Brain microvascular endothelial cell (primary cell): Measurements from ENCODE around the gene AP4M1.

ENCODE experiments used
- DNase-seq: peaks from one replicate; pipeline ENCODE4 v3.0.0-alpha.2; 2020
- H3K27ac ChIP-seq: fragments of 250-450 bp; sonication (Bioruptor Pico); 2 replicates; pipeline ENCODE4 v1.5.1; 2020; ENCODE audit warnings: mild to moderate bottlenecking, moderate library complexity
- H3K27me3 ChIP-seq: fragments of 250-450 bp; sonication (Bioruptor Pico); replicated peaks from 2 replicates; pipeline ENCODE4 v1.5.1; 2020; ENCODE audit warnings: mild to moderate bottlenecking
- H3K36me3 ChIP-seq: fragments of 250-450 bp; sonication (Bioruptor Pico); replicated peaks from 2 replicates; pipeline ENCODE4 v1.5.1; 2020; ENCODE audit warnings: mild to moderate bottlenecking
- H3K4me3 ChIP-seq: 2 replicates; pipeline ENCODE4 v1.5.1; 2011; ENCODE audit warnings: low read depth, mild to moderate bottlenecking, control low read depth, low read length, moderate library complexity
- in situ Hi-C: cut with HindIII; loops from 2 replicates; pipeline ENCODE4 v1.10.0; 2017; ENCODE audit warnings: low sequenced_read_pairs, low pct_ligation_motif_present
- TF ChIP-seq, protein P1 (sequence below): IDR thresholded peaks from 2 replicates; pipeline ENCODE4 v1.5.1; 2011; ENCODE audit warnings: low read depth, mild to moderate bottlenecking, moderate library complexity, low read length, control low read depth, inconsistent platforms; ENCODE audit errors: missing control alignments

The AP4M1 gene

DNA sequence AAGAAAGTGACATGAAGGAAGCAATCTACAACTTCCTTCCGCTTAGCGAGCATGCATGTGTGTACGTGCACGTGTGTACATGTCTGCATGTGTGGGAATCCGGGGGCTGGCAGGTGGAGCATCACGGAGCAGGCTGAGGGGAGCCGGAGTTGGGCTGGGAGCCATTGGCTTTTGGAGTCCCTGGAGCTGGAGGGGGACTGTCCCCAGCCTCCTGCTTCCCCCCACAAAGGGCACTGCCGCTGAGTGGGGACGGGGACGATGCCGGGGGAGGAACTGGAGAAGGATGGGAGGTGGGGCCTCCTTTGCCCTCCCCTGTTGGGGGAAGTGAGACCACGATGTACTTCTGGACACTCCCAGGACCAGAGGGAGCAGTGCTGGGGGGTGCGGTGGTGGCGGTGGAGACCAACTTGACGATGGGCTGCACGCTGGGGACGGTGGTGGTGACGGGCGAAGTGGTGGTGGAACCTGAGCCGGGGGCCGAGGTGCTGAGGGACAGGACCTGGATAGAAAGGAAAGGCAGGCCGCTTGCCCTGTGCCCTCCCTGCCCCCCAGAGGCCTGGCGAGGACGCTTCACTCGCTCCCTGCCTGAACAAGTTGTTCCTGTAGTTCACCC is 5.8 kb downstream of the AP4M1 start:
- Histone ChIP-seq H3K36me3 (peaks cover 33% of the 10 kb centered on the region), H3K27ac (no peak overlapping the region), H3K27me3 (no peaks in the 10 kb centered on the region), H3K4me3 (no peak overlapping the region)
- in situ Hi-C loops = no loop called here
- no peak for DNase-seq
- TF ChIP-seq, protein P1, sequence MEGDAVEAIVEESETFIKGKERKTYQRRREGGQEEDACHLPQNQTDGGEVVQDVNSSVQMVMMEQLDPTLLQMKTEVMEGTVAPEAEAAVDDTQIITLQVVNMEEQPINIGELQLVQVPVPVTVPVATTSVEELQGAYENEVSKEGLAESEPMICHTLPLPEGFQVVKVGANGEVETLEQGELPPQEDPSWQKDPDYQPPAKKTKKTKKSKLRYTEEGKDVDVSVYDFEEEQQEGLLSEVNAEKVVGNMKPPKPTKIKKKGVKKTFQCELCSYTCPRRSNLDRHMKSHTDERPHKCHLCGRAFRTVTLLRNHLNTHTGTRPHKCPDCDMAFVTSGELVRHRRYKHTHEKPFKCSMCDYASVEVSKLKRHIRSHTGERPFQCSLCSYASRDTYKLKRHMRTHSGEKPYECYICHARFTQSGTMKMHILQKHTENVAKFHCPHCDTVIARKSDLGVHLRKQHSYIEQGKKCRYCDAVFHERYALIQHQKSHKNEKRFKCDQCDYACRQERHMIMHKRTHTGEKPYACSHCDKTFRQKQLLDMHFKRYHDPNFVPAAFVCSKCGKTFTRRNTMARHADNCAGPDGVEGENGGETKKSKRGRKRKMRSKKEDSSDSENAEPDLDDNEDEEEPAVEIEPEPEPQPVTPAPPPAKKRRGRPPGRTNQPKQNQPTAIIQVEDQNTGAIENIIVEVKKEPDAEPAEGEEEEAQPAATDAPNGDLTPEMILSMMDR = no peak

GRCh38 chr7:100107890-100108289 is 6.4 kb downstream of the AP4M1 start:
- in situ Hi-C loops = no loop called here

GRCh38 chr7:100109521-100110163 is 8.2 kb downstream of the AP4M1 start:
- DNase-seq = no peak
- Histone ChIP-seq H3K27me3 (no peaks in the 10 kb centered on the region), H3K36me3 (peaks cover 50% of the 10 kb centered on the region), H3K27ac (no peak overlapping the region), H3K4me3 (no peak overlapping the region)
- in situ Hi-C loops = no loop called here
- TF ChIP-seq, protein P1 = peak; percentile 43

More at GRCh38 chr7:100107890-100108289, 6.4 kb downstream of the AP4M1 start:
- TF ChIP-seq, protein P1 = no peak
- H3K27ac ChIP-seq = no peak overlapping the region
- H3K27me3 ChIP-seq = no peaks in the 10 kb centered on the region
- peaks cover 40% of the 10 kb centered on the region for H3K36me3 ChIP-seq
- DNase-seq = no peak
- H3K4me3 ChIP-seq = no peak overlapping the region

DNA sequence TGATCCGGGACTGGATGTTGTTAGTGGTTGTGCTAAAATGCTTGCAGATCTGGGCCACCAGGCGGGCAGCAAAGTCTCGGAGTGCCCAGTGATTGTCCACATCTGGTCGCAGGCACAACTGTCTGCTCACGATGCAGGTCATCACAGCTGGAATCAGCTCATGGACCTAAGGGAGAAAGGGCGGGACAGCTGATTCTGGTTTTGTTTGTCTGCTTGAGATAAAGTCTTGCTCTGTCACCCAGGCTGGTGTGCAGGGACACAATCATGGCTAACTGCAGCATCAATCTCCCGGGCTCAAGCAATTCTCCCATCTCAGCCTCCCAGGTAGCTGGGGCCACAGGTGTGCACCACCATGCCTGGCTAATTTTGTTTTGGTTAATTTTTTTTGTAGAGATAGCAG is 9.7 kb downstream of the AP4M1 start:
- H3K36me3 ChIP-seq = peaks cover 50% of the 10 kb centered on the region
- in situ Hi-C loops = no loop called here
- H3K27me3 ChIP-seq = no peaks in the 10 kb centered on the region
- TF ChIP-seq, protein P1 = no peak
- no peak overlapping the region for H3K27ac ChIP-seq
- DNase-seq = no peak
- no peak overlapping the region for H3K4me3 ChIP-seq

GRCh38 chr7:100111914-100112313 is 10.5 kb downstream of the AP4M1 start:
- Histone ChIP-seq H3K36me3 (peaks cover 45% of the 10 kb centered on the region), H3K27ac (no peak overlapping the region), H3K27me3 (no peaks in the 10 kb centered on the region), H3K4me3 (no peak overlapping the region)
- in situ Hi-C loops = no loop called here
- no peak for DNase-seq
- TF ChIP-seq, protein P1 = no peak
